WTC11 (cell line): ENCODE measurements around the gene GUCA2B. TPM values are rescaled to one million over a fixed set of nuclear protein-coding genes. Genes with fewer than 3 reads are reported as not detected.

Experiments
- ATAC-seq: fragments of 200-7000 bp; cut with Tn5 transposase; 2 replicates; pipeline ENCODE4 v1.10.0; 2021; ENCODE audit warnings: mild to moderate bottlenecking, moderate library complexity
- CTCF ChIA-PET: fragments of 300-600 bp; sonication (Branson Sonifier 250); formaldehyde crosslinking; loops from one replicate; lab custom pipeline; 2021; ENCODE audit warnings: antibody characterized with exemption; lab: Charles Lee
- POLR2A ChIA-PET: fragments of 350-600 bp; sonication (Branson Sonifier 250); formaldehyde crosslinking; loops from one replicate; lab custom pipeline; 2021; ENCODE audit warnings: antibody characterized with exemption; lab: Charles Lee
- DNase-seq: peaks from one replicate; pipeline ENCODE4 v3.0.0; 2021; ENCODE audit warnings: low spot score
- H3K27ac Mint-ChIP-seq: 2 replicates; pipeline ENCODE4 v1.8.0; 2021; ENCODE audit warnings: mixed read lengths
- H3K27me3 Mint-ChIP-seq: 2 replicates; pipeline ENCODE4 v1.8.0; 2021; ENCODE audit warnings: low read depth, mild to moderate bottlenecking, moderate library complexity, mixed read lengths
- H3K36me3 Mint-ChIP-seq: 2 replicates; pipeline ENCODE4 v1.8.0; 2021; ENCODE audit warnings: mixed read lengths
- H3K4me1 Mint-ChIP-seq: 2 replicates; pipeline ENCODE4 v1.8.0; 2022; ENCODE audit warnings: mixed read lengths
- H3K4me3 Mint-ChIP-seq: 2 replicates; pipeline ENCODE4 v1.8.0; 2021; ENCODE audit warnings: mild to moderate bottlenecking, moderate library complexity, mixed read lengths
- H3K9me3 Mint-ChIP-seq: 2 replicates; pipeline ENCODE4 v1.8.0; 2021; ENCODE audit warnings: mixed read lengths
- CREB1 ChIP-seq: sonication (generic); formaldehyde crosslinking; IDR thresholded peaks from 2 replicates; pipeline ENCODE4 v1.8.0; 2023; ENCODE audit warnings: mild to moderate bottlenecking, missing genetic modification reagents
- CREM ChIP-seq: sonication (generic); formaldehyde crosslinking; IDR thresholded peaks from 2 replicates; pipeline ENCODE4 v1.8.1; 2022; ENCODE audit warnings: mild to moderate bottlenecking, missing genetic modification reagents, moderate library complexity
- JUN ChIP-seq: sonication (generic); formaldehyde crosslinking; IDR thresholded peaks from 2 replicates; pipeline ENCODE4 v1.8.0; 2023; ENCODE audit warnings: mild to moderate bottlenecking, missing genetic modification reagents
- NFATC4 ChIP-seq: fragments of 250-450 bp; sonication (Bioruptor Pico); IDR thresholded peaks from 2 replicates; pipeline ENCODE4 v1.9.0; 2021; ENCODE audit warnings: mild to moderate bottlenecking
- NFE2L1 ChIP-seq: sonication (generic); formaldehyde crosslinking; IDR thresholded peaks from 2 replicates; pipeline ENCODE4 v1.8.1; 2023; ENCODE audit warnings: missing genetic modification reagents
- RELA ChIP-seq: sonication (generic); formaldehyde crosslinking; IDR thresholded peaks from 2 replicates; pipeline ENCODE4 v1.8.1; 2022; ENCODE audit warnings: missing genetic modification reagents, mild to moderate bottlenecking, borderline replicate concordance
- TEAD1 ChIP-seq: sonication (generic); formaldehyde crosslinking; IDR thresholded peaks from 2 replicates; pipeline ENCODE4 v1.8.0; 2022; ENCODE audit warnings: mild to moderate bottlenecking, missing genetic modification reagents
- ZNF416 ChIP-seq: fragments of 250-450 bp; sonication (Bioruptor Pico); IDR thresholded peaks from 2 replicates; pipeline ENCODE4 v1.9.0; 2021; ENCODE audit warnings: mild to moderate bottlenecking, inconsistent platforms
- ZNF423 ChIP-seq: fragments of 250-450 bp; sonication (Bioruptor Pico); IDR thresholded peaks from 2 replicates; pipeline ENCODE4 v2.1.2; 2022; ENCODE audit warnings: mild to moderate bottlenecking, moderate library complexity
- total RNA-seq: library from RNA; stranded (reverse); gene quantifications from 3 replicates; pipeline ENCODE4 v1.2.3, GENCODE V29; 2021
- TF ChIP-seq, protein P1 (sequence below): fragments of 250-450 bp; sonication (Bioruptor Pico); IDR thresholded peaks from 2 replicates; pipeline ENCODE4 v1.9.0; 2021; ENCODE audit warnings: mild to moderate bottlenecking
- TF ChIP-seq, protein P2 (sequence below): sonication (generic); formaldehyde crosslinking; IDR thresholded peaks from 2 replicates; pipeline ENCODE4 v1.8.0; 2022; ENCODE audit warnings: missing genetic modification reagents
- TF ChIP-seq, protein P3 (sequence below): sonication (generic); formaldehyde crosslinking; IDR thresholded peaks from 2 replicates; pipeline ENCODE4 v1.8.1; 2022; ENCODE audit warnings: low read depth, mild to moderate bottlenecking, moderate library complexity, missing genetic modification reagents, borderline replicate concordance
- TF ChIP-seq, protein P4 (sequence below): fragments of 250-450 bp; sonication (Bioruptor Pico); IDR thresholded peaks from 2 replicates; pipeline ENCODE4 v1.9.0; 2021; ENCODE audit warnings: moderate library complexity, mild to moderate bottlenecking, inconsistent platforms, borderline replicate concordance
- TF ChIP-seq, protein P5 (sequence below): sonication (generic); formaldehyde crosslinking; IDR thresholded peaks from 2 replicates; pipeline ENCODE4 v1.8.0; 2023; ENCODE audit warnings: missing genetic modification reagents, mild to moderate bottlenecking, borderline replicate concordance
- TF ChIP-seq, protein P6 (sequence below): sonication (generic); formaldehyde crosslinking; IDR thresholded peaks from 2 replicates; pipeline ENCODE4 v1.8.1; 2023; ENCODE audit warnings: mild to moderate bottlenecking, missing genetic modification reagents

GUCA2B gene
- total RNA-seq, 1 experiment from 2014 or later = not detected

DNA sequence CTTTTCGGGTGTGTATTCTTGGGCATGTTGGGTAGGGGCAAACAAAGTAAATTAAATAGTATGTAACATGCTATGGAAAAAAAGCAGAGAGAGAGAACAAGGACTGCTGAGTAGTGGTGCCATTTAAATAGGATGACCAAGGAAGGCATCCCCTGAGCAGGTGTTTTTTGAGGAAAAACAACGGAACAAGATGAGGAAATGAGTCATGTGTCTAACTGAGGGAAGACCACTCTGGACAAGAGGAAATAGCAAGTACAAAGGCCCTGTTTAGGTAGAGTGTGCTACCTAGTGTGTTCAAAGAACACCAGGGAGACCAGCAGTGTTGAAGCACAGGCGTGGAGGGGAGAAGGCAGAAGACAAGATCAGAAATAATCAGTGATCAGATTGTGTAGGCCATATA is 31.4 kb downstream of the GUCA2B start (continued):
- TF ChIP-seq, protein P1, sequence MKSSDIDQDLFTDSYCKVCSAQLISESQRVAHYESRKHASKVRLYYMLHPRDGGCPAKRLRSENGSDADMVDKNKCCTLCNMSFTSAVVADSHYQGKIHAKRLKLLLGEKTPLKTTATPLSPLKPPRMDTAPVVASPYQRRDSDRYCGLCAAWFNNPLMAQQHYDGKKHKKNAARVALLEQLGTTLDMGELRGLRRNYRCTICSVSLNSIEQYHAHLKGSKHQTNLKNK = no peak
- TF ChIP-seq, protein P2, sequence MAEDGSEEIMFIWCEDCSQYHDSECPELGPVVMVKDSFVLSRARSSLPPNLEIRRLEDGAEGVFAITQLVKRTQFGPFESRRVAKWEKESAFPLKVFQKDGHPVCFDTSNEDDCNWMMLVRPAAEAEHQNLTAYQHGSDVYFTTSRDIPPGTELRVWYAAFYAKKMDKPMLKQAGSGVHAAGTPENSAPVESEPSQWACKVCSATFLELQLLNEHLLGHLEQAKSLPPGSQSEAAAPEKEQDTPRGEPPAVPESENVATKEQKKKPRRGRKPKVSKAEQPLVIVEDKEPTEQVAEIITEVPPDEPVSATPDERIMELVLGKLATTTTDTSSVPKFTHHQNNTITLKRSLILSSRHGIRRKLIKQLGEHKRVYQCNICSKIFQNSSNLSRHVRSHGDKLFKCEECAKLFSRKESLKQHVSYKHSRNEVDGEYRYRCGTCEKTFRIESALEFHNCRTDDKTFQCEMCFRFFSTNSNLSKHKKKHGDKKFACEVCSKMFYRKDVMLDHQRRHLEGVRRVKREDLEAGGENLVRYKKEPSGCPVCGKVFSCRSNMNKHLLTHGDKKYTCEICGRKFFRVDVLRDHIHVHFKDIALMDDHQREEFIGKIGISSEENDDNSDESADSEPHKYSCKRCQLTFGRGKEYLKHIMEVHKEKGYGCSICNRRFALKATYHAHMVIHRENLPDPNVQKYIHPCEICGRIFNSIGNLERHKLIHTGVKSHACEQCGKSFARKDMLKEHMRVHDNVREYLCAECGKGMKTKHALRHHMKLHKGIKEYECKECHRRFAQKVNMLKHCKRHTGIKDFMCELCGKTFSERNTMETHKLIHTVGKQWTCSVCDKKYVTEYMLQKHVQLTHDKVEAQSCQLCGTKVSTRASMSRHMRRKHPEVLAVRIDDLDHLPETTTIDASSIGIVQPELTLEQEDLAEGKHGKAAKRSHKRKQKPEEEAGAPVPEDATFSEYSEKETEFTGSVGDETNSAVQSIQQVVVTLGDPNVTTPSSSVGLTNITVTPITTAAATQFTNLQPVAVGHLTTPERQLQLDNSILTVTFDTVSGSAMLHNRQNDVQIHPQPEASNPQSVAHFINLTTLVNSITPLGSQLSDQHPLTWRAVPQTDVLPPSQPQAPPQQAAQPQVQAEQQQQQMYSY = no peak
- TF ChIP-seq ZNF416 (CRISPR knock-in tag) (no peak), JUN (no peak)

DNA sequence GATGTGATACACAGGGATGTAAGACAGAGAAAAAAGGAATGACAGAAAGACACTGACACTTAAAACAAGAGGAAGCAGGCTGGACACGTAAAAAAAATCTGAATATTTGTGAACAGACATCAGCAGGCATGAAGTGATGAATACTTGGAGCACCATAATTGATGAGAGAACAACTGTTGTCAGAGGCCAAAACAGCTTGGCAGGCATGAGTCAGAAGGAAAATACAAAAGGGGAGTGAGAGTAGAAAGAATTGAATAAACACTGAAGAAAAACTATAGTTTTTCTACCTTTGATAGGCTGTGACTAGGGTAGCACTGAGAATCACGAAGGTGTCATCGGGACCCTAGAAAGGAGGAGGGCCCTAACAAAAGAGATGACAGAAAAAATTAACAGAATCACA is 32.9 kb downstream of the GUCA2B start:
- Mint-ChIP-seq H3K27ac (no peak overlapping the region; the same call in 1 of the 2 replicates), H3K4me3 (no peak overlapping the region), H3K9me3 (no peaks in the 10 kb centered on the region), H3K27me3 (no peaks in the 10 kb centered on the region), H3K36me3 (peaks cover 17% of the 10 kb centered on the region), H3K4me1 (peaks cover 8% of the 10 kb centered on the region)
- ChIA-PET CTCF (interaction anchor here (1.2 kb wide), 1 partner anchor 13 kb away, joined by 7 read pairs; no protein-coding TSS in a partner anchor), POLR2A (no interaction called here)
- no peak for ATAC-seq
- TF ChIP-seq CREM (CRISPR knock-in tag) = no peak
- TF ChIP-seq, protein P3, sequence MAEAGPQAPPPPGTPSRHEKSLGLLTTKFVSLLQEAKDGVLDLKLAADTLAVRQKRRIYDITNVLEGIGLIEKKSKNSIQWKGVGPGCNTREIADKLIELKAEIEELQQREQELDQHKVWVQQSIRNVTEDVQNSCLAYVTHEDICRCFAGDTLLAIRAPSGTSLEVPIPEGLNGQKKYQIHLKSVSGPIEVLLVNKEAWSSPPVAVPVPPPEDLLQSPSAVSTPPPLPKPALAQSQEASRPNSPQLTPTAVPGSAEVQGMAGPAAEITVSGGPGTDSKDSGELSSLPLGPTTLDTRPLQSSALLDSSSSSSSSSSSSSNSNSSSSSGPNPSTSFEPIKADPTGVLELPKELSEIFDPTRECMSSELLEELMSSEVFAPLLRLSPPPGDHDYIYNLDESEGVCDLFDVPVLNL (CRISPR knock-in tag) = no peak
- no peak for TF ChIP-seq CREB1
- TF ChIP-seq, protein P4, sequence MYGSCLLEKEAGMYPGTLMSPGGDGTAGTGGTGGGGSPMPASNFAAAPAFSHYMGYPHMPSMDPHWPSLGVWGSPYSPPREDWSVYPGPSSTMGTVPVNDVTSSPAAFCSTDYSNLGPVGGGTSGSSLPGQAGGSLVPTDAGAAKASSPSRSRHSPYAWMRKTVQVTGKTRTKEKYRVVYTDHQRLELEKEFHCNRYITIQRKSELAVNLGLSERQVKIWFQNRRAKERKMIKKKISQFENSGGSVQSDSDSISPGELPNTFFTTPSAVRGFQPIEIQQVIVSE = no peak
- TF ChIP-seq, protein P5, sequence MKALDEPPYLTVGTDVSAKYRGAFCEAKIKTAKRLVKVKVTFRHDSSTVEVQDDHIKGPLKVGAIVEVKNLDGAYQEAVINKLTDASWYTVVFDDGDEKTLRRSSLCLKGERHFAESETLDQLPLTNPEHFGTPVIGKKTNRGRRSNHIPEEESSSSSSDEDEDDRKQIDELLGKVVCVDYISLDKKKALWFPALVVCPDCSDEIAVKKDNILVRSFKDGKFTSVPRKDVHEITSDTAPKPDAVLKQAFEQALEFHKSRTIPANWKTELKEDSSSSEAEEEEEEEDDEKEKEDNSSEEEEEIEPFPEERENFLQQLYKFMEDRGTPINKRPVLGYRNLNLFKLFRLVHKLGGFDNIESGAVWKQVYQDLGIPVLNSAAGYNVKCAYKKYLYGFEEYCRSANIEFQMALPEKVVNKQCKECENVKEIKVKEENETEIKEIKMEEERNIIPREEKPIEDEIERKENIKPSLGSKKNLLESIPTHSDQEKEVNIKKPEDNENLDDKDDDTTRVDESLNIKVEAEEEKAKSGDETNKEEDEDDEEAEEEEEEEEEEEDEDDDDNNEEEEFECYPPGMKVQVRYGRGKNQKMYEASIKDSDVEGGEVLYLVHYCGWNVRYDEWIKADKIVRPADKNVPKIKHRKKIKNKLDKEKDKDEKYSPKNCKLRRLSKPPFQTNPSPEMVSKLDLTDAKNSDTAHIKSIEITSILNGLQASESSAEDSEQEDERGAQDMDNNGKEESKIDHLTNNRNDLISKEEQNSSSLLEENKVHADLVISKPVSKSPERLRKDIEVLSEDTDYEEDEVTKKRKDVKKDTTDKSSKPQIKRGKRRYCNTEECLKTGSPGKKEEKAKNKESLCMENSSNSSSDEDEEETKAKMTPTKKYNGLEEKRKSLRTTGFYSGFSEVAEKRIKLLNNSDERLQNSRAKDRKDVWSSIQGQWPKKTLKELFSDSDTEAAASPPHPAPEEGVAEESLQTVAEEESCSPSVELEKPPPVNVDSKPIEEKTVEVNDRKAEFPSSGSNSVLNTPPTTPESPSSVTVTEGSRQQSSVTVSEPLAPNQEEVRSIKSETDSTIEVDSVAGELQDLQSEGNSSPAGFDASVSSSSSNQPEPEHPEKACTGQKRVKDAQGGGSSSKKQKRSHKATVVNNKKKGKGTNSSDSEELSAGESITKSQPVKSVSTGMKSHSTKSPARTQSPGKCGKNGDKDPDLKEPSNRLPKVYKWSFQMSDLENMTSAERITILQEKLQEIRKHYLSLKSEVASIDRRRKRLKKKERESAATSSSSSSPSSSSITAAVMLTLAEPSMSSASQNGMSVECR (CRISPR knock-in tag) = no peak
- TF ChIP-seq TEAD1 = no peak
- TF ChIP-seq RELA = no peak
- TF ChIP-seq, protein P6, sequence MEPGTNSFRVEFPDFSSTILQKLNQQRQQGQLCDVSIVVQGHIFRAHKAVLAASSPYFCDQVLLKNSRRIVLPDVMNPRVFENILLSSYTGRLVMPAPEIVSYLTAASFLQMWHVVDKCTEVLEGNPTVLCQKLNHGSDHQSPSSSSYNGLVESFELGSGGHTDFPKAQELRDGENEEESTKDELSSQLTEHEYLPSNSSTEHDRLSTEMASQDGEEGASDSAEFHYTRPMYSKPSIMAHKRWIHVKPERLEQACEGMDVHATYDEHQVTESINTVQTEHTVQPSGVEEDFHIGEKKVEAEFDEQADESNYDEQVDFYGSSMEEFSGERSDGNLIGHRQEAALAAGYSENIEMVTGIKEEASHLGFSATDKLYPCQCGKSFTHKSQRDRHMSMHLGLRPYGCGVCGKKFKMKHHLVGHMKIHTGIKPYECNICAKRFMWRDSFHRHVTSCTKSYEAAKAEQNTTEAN (CRISPR knock-in tag) = no peak
- no peak for TF ChIP-seq NFE2L1 (CRISPR knock-in tag)
- TF ChIP-seq NFATC4 (CRISPR knock-in tag) = no peak
- no peak for TF ChIP-seq ZNF423 (CRISPR knock-in tag)
- DNase-seq = no peak
